Caco-2 (cell line): Measurements from ENCODE around the gene R3HDM2. TPM values are rescaled to one million over a fixed set of nuclear protein-coding genes. Genes with fewer than 3 reads are reported as not detected.
A peak's percentile ranks its signal among the peaks of the same experiment; 100 is the strongest.
"Not testable (repeated sequence)": the region's sequence is repeated elsewhere in the genome, so short reads cannot be mapped to it uniquely, and the experiment has no call there.

Experiments used
- BruUV-seq: library from RNA; stranded (reverse); fragments of 400-500 nt; replicated peaks from 2 replicates; lab custom pipeline; 2021; lab: Mats Ljungman, UMichigan
- CTCF ChIA-PET: fragments of 300-600 bp; sonication (Branson Sonifier 250); formaldehyde crosslinking; loops from one replicate; lab custom pipeline; 2022; ENCODE audit warnings: antibody characterized with exemption; lab: Charles Lee
- POLR2A ChIA-PET: fragments of 300-600 bp; sonication (Branson Sonifier 250); formaldehyde crosslinking; loops from one replicate; lab custom pipeline; 2022; ENCODE audit warnings: antibody characterized with exemption; lab: Charles Lee
- DNase-seq, 2 experiments: peaks; one replicate each; pipeline versions ENCODE4 v3.0.0 to v3.0.0-alpha.2; 2020 to 2022
- H3K27me3 ChIP-seq: replicated peaks from 2 replicates; pipeline ENCODE4 v1.6.0; 2011; ENCODE audit warnings: low read length; ENCODE audit not compliant: control insufficient read depth, insufficient read depth
- H3K36me3 ChIP-seq: 2 replicates; pipeline ENCODE4 v1.5.1; 2011; ENCODE audit warnings: low read length; ENCODE audit not compliant: control insufficient read depth, insufficient read depth
- H3K4me1 ChIP-seq: fragments of 250-450 bp; sonication (Bioruptor Pico); 2 replicates; pipeline ENCODE4 v1.5.1; 2020; ENCODE audit warnings: mild to moderate bottlenecking
- H3K4me3 ChIP-seq: 2 replicates; pipeline ENCODE4 v1.5.1; 2011; ENCODE audit warnings: low read depth, mild to moderate bottlenecking, control low read depth, low read length
- H3K9me3 ChIP-seq: fragments of 250-450 bp; sonication (Bioruptor Pico); 2 replicates; pipeline ENCODE4 v1.5.1; 2020; ENCODE audit warnings: mild to moderate bottlenecking, moderate library complexity
- H3K27ac Mint-ChIP-seq: one replicate; pipeline ENCODE4 v1.8.0; 2022; ENCODE audit warnings: mixed read lengths; ENCODE audit not compliant: unreplicated experiment
- H3K27me3 Mint-ChIP-seq: one replicate; pipeline ENCODE4 v1.8.0; 2022; ENCODE audit warnings: mixed read lengths; ENCODE audit not compliant: insufficient read depth, unreplicated experiment
- H3K36me3 Mint-ChIP-seq: one replicate; pipeline ENCODE4 v1.8.0; 2022; ENCODE audit warnings: mild to moderate bottlenecking, mixed read lengths; ENCODE audit not compliant: insufficient read depth, unreplicated experiment
- H3K4me1 Mint-ChIP-seq: one replicate; pipeline ENCODE4 v1.8.0; 2022; ENCODE audit warnings: low read depth, mixed read lengths; ENCODE audit not compliant: unreplicated experiment
- H3K4me3 Mint-ChIP-seq: one replicate; pipeline ENCODE4 v1.8.0; 2022; ENCODE audit warnings: mild to moderate bottlenecking, moderate library complexity, mixed read lengths; ENCODE audit not compliant: unreplicated experiment
- H3K9me3 Mint-ChIP-seq: one replicate; pipeline ENCODE4 v1.8.0; 2022; ENCODE audit warnings: mixed read lengths; ENCODE audit not compliant: unreplicated experiment
- CTCF ChIP-seq, 2 experiments: fragments of 200-600 bp in 1 of 2; IDR thresholded peaks; 1 replicate in 1 of 2; 2 replicates in 1 of 2; pipeline versions ENCODE4 v1.5.1 to v1.8.0; 2011 to 2022; ENCODE audit warnings: antibody characterized with exemption in 1 of 2, control low read depth in 1 of 2, inconsistent platforms in 1 of 2, low read depth in 1 of 2, low read length in 1 of 2, mild to moderate bottlenecking in 1 of 2, moderate library complexity in 1 of 2; ENCODE audit not compliant: insufficient read depth in 1 of 2, severe bottlenecking in 1 of 2, unreplicated experiment in 1 of 2
- intact Hi-C: fragments of 100-400 bp; cut with micrococcal nuclease; formaldehyde crosslinking; loops from one replicate; pipeline ENCODE4 v1.10.0; 2022; ENCODE audit not compliant: unreplicated experiment
- total RNA-seq: library from RNA; stranded (reverse); gene quantifications from 2 replicates; pipeline ENCODE4 v1.2.3, GENCODE V29; 2022

The R3HDM2 gene
- total RNA-seq, 1 experiment from 2014 or later = 33.7 TPM

GRCh38 chr12:57296291-57296690, 134.6 kb downstream of the R3HDM2 start:
- no peaks in the 10 kb centered on the region for H3K36me3 Mint-ChIP-seq
- POLR2A ChIA-PET = no interaction called here
- no peaks in the 10 kb centered on the region for H3K9me3 Mint-ChIP-seq
- no peak for DNase-seq
- intact Hi-C loops = no loop called here
- CTCF ChIA-PET = no interaction called here
- H3K4me3 ChIP-seq = no peak overlapping the region
- no peaks in the 10 kb centered on the region for H3K9me3 ChIP-seq
- no peak for TF ChIP-seq CTCF (IDR thresholded peaks at IDR 0.05; ENCODE audit: insufficient read depth in 1 of 2, low read depth in 1 of 2, low read length in 1 of 2, severe bottlenecking in 1 of 2, unreplicated experiment in 1 of 2)
- no peaks in the 10 kb centered on the region; the same call in 1 of the 2 replicates for H3K36me3 ChIP-seq
- no peak overlapping the region for H3K4me3 Mint-ChIP-seq
- no peak overlapping the region for H3K27ac Mint-ChIP-seq
- H3K4me1 ChIP-seq = no peaks in the 10 kb centered on the region
- no TSS peak for BruUV-seq
- no peaks in the 10 kb centered on the region for H3K27me3 ChIP-seq
- H3K27me3 Mint-ChIP-seq = no peaks in the 10 kb centered on the region
- H3K4me1 Mint-ChIP-seq = no peaks in the 10 kb centered on the region

DNA sequence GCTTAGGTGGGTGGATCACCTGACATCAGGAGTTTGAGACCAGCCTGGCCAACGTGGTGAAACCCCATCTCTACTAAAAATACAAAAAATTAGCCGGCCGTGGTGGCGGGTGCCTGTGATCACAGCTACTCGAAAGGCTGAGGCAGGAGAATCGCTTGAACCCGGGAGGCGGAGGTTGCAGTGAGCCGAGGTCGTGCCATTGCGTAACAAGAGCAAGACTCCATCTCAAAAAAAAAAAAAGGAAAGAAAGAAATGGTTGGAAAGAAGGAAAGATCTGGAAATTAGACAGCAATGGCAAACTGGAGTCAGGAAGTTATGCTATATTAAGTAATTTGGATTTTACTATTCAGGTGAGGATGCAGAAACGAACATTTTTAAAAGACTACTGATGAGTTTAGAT, 148.8 kb downstream of the R3HDM2 start:
- H3K9me3 Mint-ChIP-seq, H3K4me3 Mint-ChIP-seq, POLR2A ChIA-PET, CTCF ChIA-PET, DNase-seq, H3K9me3 ChIP-seq, H3K27ac Mint-ChIP-seq, intact Hi-C loops, H3K27me3 Mint-ChIP-seq, H3K4me3 ChIP-seq, H3K27me3 ChIP-seq, H3K36me3 ChIP-seq, BruUV-seq: not testable (repeated sequence)
- peaks cover 11% of the 10 kb centered on the region for H3K4me1 Mint-ChIP-seq
- H3K36me3 Mint-ChIP-seq = peaks cover 11% of the 10 kb centered on the region
- H3K4me1 ChIP-seq = peaks cover 13% of the 10 kb centered on the region

GRCh38 chr12:57280211-57281062, 150.4 kb downstream of the R3HDM2 start:
- H3K36me3 Mint-ChIP-seq = peaks cover 11% of the 10 kb centered on the region

More at GRCh38 chr12:57280211-57281062, 150.4 kb downstream of the R3HDM2 start:
- Histone ChIP-seq H3K9me3 (no peaks in the 10 kb centered on the region), H3K36me3 (peaks cover 2% of the 10 kb centered on the region), H3K4me3 (no peak overlapping the region), H3K4me1 (peaks cover 13% of the 10 kb centered on the region), H3K27me3 (no peaks in the 10 kb centered on the region)
- Mint-ChIP-seq H3K27ac (peak overlapping the region; percentile 88), H3K9me3 (no peaks in the 10 kb centered on the region), H3K27me3 (no peaks in the 10 kb centered on the region), H3K4me1 (peaks cover 11% of the 10 kb centered on the region), H3K4me3 (peak overlapping the region; percentile 55)
- TF ChIP-seq CTCF (IDR thresholded peaks at IDR 0.05; ENCODE audit: insufficient read depth in 1 of 2, low read depth in 1 of 2, low read length in 1 of 2, severe bottlenecking in 1 of 2, unreplicated experiment in 1 of 2) = no peak
- DNase-seq = peak; percentile 61 to 70
- CTCF ChIA-PET = no interaction called here
- BruUV-seq = TSS peak; percentile 44
- POLR2A ChIA-PET = no interaction called here
- intact Hi-C loops = no loop called here
